ENCODE measurements around the gene LRRC61. TPM values are rescaled to one million over a fixed set of nuclear protein-coding genes. Genes with fewer than 3 reads are reported as not detected.

LRRC61 gene
- total and polyA plus RNA-seq, 2 of the 13 experiments (the other 11 are each of a cell fraction or from before 2014, with no cell fraction given): 33.0 to 34.8 TPM

GRCh38 chr7:150330211-150330885 is 7.2 kb downstream of the LRRC61 start:
- H3K9me3 ChIP-seq (ENCODE audit: low read length): no peaks in the 10 kb centered on the region
- peaks cover 22% of the 10 kb centered on the region for H3K79me2 ChIP-seq (ENCODE audit: insufficient read depth, low read length)
- H3K4me1 ChIP-seq (ENCODE audit: insufficient read depth, low read length): peaks cover 15% of the 10 kb centered on the region
- H3K4me2 ChIP-seq (ENCODE audit: low read depth, low read length): no peak overlapping the region
- ChIA-PET CTCF (ENCODE audit: low intra/inter-chr PET ratio, low total read pairs) (no interaction called here), POLR2A (interaction anchor here (0.7 to 1.6 kb wide), 3 partner anchors 10 to 25 kb away, joined by 3 to 5 read pairs (median 5); no protein-coding TSS in a partner anchor)
- intact Hi-C loops (cut with micrococcal nuclease; ENCODE audit: unreplicated experiment) (no loop called here), in situ Hi-C loops (cut with HindIII; ENCODE audit: extremely low pct_ligation_motif_present, low pct_unique_long_range_greater_than_20kb) (no loop called here)
- 0 out of 2 replicates have a peak, but pooled peaks cover 2% of the 10 kb centered on the region for H4K20me1 ChIP-seq (ENCODE audit: insufficient read depth, low read length)
- no peak for DNase-seq (ENCODE audit: low spot score)
- no peak overlapping the region for H3K9ac ChIP-seq (ENCODE audit: insufficient read depth, low read depth, low read length)
- H3K4me3 ChIP-seq (replicated peaks in 1 of 3; ENCODE audit: insufficient read depth in 1 of 3, low read depth in 2 of 3, low read length in 3 of 3): no peak overlapping the region
- ATAC-seq: no peak
- WGBS (ENCODE audit: low lambda C conversion rate): 97% methylated on average over 13 of the region's 19 CpGs
- H3K27ac ChIP-seq (ENCODE audit: extremely low read length, insufficient read depth, low read length): no peak overlapping the region
- H3K36me3 ChIP-seq (replicated peaks in 1 of 2; ENCODE audit: control insufficient read depth in 1 of 2, insufficient read depth in 2 of 2, low read length in 2 of 2): peaks cover 27 to 69% of the 10 kb centered on the region in 2 experiments
- no TSS peak for BruUV-seq (replicated peaks)
- FAIRE-seq: no peak
- no peak overlapping the region for H2AFZ ChIP-seq (ENCODE audit: low read length)
- H3K27me3 ChIP-seq (ENCODE audit: control insufficient read depth in 1 of 2, insufficient read depth in 2 of 2, low read length in 2 of 2): no peaks in the 10 kb centered on the region
- TF ChIP-seq ARHGAP35 (CRISPR knock-in tag; IDR thresholded peaks at IDR 0.05; ENCODE audit: borderline replicate concordance) (no peak), CREB3 (CRISPR knock-in tag; IDR thresholded peaks at IDR 0.05) (no peak), AGO2 (optimal IDR thresholded peaks at IDR 0.05; ENCODE audit: low read depth, low read length) (peak; percentile 92), ZNF609 (CRISPR knock-in tag; IDR thresholded peaks at IDR 0.05; ENCODE audit: borderline replicate concordance) (no peak), ZHX1 (CRISPR knock-in tag; IDR thresholded peaks at IDR 0.05; ENCODE audit: low read depth) (no peak), RBAK (CRISPR knock-in tag; IDR thresholded peaks at IDR 0.05) (no peak), TBX2 (CRISPR knock-in tag; IDR thresholded peaks at IDR 0.05; ENCODE audit: borderline replicate concordance) (no peak), TEAD3 (CRISPR knock-in tag; optimal IDR thresholded peaks at IDR 0.05; ENCODE audit: borderline replicate concordance) (no peak)
- TF ChIP-seq, protein P1, sequence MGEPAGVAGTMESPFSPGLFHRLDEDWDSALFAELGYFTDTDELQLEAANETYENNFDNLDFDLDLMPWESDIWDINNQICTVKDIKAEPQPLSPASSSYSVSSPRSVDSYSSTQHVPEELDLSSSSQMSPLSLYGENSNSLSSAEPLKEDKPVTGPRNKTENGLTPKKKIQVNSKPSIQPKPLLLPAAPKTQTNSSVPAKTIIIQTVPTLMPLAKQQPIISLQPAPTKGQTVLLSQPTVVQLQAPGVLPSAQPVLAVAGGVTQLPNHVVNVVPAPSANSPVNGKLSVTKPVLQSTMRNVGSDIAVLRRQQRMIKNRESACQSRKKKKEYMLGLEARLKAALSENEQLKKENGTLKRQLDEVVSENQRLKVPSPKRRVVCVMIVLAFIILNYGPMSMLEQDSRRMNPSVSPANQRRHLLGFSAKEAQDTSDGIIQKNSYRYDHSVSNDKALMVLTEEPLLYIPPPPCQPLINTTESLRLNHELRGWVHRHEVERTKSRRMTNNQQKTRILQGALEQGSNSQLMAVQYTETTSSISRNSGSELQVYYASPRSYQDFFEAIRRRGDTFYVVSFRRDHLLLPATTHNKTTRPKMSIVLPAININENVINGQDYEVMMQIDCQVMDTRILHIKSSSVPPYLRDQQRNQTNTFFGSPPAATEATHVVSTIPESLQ (CRISPR knock-in tag; conservative IDR thresholded peaks at IDR 0.05): no peak

All from HepG2 (cell line).